ENCODE measurements around the gene REC8.

DNA sequence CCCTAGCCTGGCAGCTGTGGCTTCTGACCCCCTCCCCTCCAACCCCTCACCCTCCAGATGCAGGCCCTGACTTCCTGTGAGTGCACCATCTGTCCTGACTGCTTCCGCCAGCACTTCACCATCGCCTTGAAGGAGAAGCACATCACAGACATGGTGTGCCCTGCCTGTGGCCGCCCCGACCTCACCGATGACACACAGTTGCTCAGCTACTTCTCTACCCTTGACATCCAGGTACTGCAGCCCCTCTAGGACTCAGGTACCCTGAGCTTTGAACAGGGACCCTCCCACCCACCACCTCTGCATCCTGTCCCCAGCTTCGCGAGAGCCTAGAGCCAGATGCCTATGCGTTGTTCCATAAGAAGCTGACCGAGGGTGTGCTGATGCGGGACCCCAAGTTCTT lies 16.8 kb upstream of the REC8 start:
- TF ChIP-seq, protein P1, sequence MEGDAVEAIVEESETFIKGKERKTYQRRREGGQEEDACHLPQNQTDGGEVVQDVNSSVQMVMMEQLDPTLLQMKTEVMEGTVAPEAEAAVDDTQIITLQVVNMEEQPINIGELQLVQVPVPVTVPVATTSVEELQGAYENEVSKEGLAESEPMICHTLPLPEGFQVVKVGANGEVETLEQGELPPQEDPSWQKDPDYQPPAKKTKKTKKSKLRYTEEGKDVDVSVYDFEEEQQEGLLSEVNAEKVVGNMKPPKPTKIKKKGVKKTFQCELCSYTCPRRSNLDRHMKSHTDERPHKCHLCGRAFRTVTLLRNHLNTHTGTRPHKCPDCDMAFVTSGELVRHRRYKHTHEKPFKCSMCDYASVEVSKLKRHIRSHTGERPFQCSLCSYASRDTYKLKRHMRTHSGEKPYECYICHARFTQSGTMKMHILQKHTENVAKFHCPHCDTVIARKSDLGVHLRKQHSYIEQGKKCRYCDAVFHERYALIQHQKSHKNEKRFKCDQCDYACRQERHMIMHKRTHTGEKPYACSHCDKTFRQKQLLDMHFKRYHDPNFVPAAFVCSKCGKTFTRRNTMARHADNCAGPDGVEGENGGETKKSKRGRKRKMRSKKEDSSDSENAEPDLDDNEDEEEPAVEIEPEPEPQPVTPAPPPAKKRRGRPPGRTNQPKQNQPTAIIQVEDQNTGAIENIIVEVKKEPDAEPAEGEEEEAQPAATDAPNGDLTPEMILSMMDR (IDR thresholded peaks at IDR 0.05; ENCODE audit: insufficient read depth, low read depth, low read length) = no peak
- no peak for TF ChIP-seq EZH2 (IDR thresholded peaks at IDR 0.05; ENCODE audit: insufficient read depth, low read length)
